PC-9 (cell line): ENCODE data around the gene GLOD4. TPM values are rescaled to one million over a fixed set of nuclear protein-coding genes. Genes with fewer than 3 reads are reported as not detected.
"Not testable (repeated sequence)": the region's sequence is repeated elsewhere in the genome, so short reads cannot be mapped to it uniquely, and the experiment has no call there.

ENCODE experiments used
- BruUV-seq: library from RNA; stranded (reverse); fragments of 400-500 nt; replicated peaks from 2 replicates; lab custom pipeline; 2021; lab: Mats Ljungman, UMichigan
- CTCF ChIA-PET: fragments of 300-600 bp; sonication (Branson Sonifier 250); formaldehyde crosslinking; loops from one replicate; lab custom pipeline; 2022; ENCODE audit warnings: antibody characterized with exemption; lab: Charles Lee
- POLR2A ChIA-PET: fragments of 300-600 bp; sonication (Branson Sonifier 250); formaldehyde crosslinking; loops from one replicate; lab custom pipeline; 2022; ENCODE audit warnings: antibody characterized with exemption; ENCODE audit not compliant: unreplicated experiment; lab: Charles Lee
- DNase-seq, 2 experiments: peaks; one replicate each; pipeline versions ENCODE4 v3.0.0 to v3.0.0-alpha.2; 2015 to 2022; ENCODE audit warnings: mixed read lengths in 1 of 2
- H2AFZ ChIP-seq: fragments of 200-600 bp; sonication (generic); 2 replicates; pipeline ENCODE4 v1.8.1; 2017; ENCODE audit warnings: antibody characterized with exemption
- H3F3A ChIP-seq: fragments of 200-600 bp; sonication (generic); 2 replicates; pipeline ENCODE4 v1.8.1; 2017; ENCODE audit warnings: antibody characterized with exemption, mild to moderate bottlenecking, low read depth; ENCODE audit not compliant: insufficient read depth
- H3K27ac ChIP-seq: fragments of 200-600 bp; sonication (generic); 2 replicates; pipeline ENCODE4 v1.6.1; 2016; ENCODE audit warnings: mixed run types
- H3K27me3 ChIP-seq: fragments of 200-600 bp; sonication (generic); 2 replicates; pipeline ENCODE4 v1.6.1; 2016; ENCODE audit warnings: low read depth, mixed run types; ENCODE audit not compliant: insufficient read depth
- H3K36me3 ChIP-seq: fragments of 200-600 bp; sonication (generic); 2 replicates; pipeline ENCODE4 v1.6.1; 2016; ENCODE audit warnings: low read depth, mixed run types
- H3K4me1 ChIP-seq: fragments of 200-600 bp; sonication (generic); replicated peaks from 2 replicates; pipeline ENCODE4 v1.6.1; 2016; ENCODE audit warnings: mixed run types; ENCODE audit not compliant: insufficient read depth
- H3K4me2 ChIP-seq: fragments of 200-600 bp; sonication (generic); 2 replicates; pipeline ENCODE4 v1.6.1; 2017; ENCODE audit warnings: mixed run types
- H3K4me3 ChIP-seq: fragments of 200-600 bp; sonication (generic); 2 replicates; pipeline ENCODE4 v1.6.1; 2016; ENCODE audit warnings: mixed run types
- H3K79me2 ChIP-seq: fragments of 200-600 bp; sonication (generic); 2 replicates; pipeline ENCODE4 v1.6.1; 2017; ENCODE audit warnings: low read depth, mixed run types
- H3K9me2 ChIP-seq: fragments of 200-600 bp; sonication (generic); 2 replicates; pipeline ENCODE4 v1.8.1; 2017; ENCODE audit warnings: mild to moderate bottlenecking; ENCODE audit not compliant: insufficient read depth
- H3K9me3 ChIP-seq: fragments of 200-600 bp; sonication (generic); 2 replicates; pipeline ENCODE4 v1.8.1; 2016; ENCODE audit warnings: low read depth; ENCODE audit not compliant: insufficient read depth
- H4K20me1 ChIP-seq: fragments of 200-600 bp; sonication (generic); 2 replicates; pipeline ENCODE4 v1.8.1; 2017; ENCODE audit not compliant: insufficient read depth
- CTCF ChIP-seq: fragments of 200-600 bp; sonication (generic); conservative IDR thresholded peaks from 2 replicates; pipeline ENCODE4 v1.6.1; 2017; ENCODE audit warnings: mixed run types, antibody characterized with exemption, mild to moderate bottlenecking, moderate library complexity
- EZH2 ChIP-seq: fragments of 200-600 bp; sonication (generic); IDR thresholded peaks from 2 replicates; pipeline ENCODE4 v1.8.0; 2017; ENCODE audit warnings: antibody characterized with exemption, low read depth
- intact Hi-C: fragments of 100-400 bp; cut with micrococcal nuclease; formaldehyde crosslinking; loops from one replicate; pipeline ENCODE4 v1.10.0; 2022; ENCODE audit not compliant: unreplicated experiment
- total RNA-seq: library from RNA; stranded (reverse); gene quantifications from 2 replicates; pipeline ENCODE4 v1.2.3, GENCODE V29; 2021

GLOD4 gene
- total RNA-seq, 1 experiment from 2014 or later: 110 TPM

DNA sequence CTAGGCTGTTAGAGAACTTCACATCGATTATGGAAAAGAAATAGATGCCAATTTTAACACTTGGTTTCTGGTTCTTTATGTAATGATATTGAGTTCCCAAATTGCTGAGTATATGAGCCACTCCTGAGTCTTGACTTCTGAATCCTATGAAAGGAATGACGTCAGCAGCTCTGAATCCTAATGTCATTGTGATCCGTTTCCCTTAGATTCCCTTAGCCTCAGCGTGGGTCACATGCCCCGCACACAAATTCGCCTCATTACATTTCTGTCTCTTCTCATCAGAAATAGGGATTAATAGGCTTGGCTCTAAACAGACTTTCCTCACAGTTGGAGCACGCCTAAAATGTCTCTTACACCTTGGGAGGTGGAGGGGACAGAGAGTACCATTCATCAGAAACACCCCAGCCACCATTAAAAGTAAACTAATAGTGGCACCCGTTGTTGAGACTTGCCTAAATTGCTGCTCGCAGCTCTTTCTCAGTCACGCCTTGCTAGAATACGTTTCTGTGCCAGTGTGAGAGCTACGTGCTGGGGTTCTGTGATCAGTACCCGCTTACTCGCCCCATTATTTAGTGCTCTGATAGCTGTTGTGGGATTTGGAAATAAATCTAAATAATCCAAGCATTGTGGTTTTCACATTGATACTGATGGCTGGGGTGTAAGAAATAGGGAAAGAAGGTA is 7.2 kb upstream of the GLOD4 start:
- no peak overlapping the region for H3K27ac ChIP-seq

DNA sequence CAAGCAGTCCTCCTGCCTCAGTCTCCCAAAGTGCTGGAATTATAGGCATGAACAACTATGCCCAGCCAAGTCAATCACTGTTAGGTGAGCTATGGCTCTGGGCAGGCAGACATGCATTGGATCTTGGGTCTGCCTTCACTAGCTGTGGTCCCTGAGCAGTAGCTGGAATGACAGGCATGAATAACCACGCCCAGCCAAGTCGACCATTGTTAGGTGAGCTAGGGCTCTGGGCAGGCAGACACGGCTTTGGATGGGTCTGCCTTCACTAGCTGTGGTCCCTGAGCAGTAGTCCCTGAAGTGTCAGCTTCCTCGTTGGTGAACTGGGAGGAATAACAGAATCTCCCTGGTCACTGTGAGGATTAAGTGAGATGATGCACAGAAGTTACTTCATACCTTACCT is 6.5 kb upstream of the GLOD4 start:
- intact Hi-C loops: no loop called here
- TF ChIP-seq CTCF (no peak), EZH2 (no peak)
- peaks cover 9% of the 10 kb centered on the region; the same call in 1 of the 2 replicates for H3F3A ChIP-seq
- ChIA-PET POLR2A (interaction anchor here (0.7 kb wide), 1 partner anchor 186 kb away, joined by 26 read pairs; no protein-coding TSS in a partner anchor), CTCF (no interaction called here)
- H2AFZ ChIP-seq: no peak overlapping the region
- peaks cover 15% of the 10 kb centered on the region for H4K20me1 ChIP-seq
- BruUV-seq: no TSS peak
- no peaks in the 10 kb centered on the region for H3K9me3 ChIP-seq
- H3K9me2 ChIP-seq: no peaks in the 10 kb centered on the region
- H3K4me1 ChIP-seq: peaks cover 6% of the 10 kb centered on the region
- no peaks in the 10 kb centered on the region for H3K27me3 ChIP-seq
- H3K27ac ChIP-seq: no peak overlapping the region
- no peak for DNase-seq
- peaks cover 25% of the 10 kb centered on the region for H3K79me2 ChIP-seq
- H3K4me2 ChIP-seq: no peak overlapping the region
- H3K36me3 ChIP-seq: 0 out of 2 replicates have a peak, but pooled peaks cover 22% of the 10 kb centered on the region
- no peak overlapping the region for H3K4me3 ChIP-seq

More for the DNA sequence above, 7.2 kb upstream of the GLOD4 start:
- no peak overlapping the region for H3K4me2 ChIP-seq
- DNase-seq: no peak
- BruUV-seq: no TSS peak
- intact Hi-C loops: no loop called here
- H3F3A ChIP-seq: peaks cover 9% of the 10 kb centered on the region; the same call in 1 of the 2 replicates
- H3K9me3 ChIP-seq: no peaks in the 10 kb centered on the region
- peaks cover 17% of the 10 kb centered on the region for H3K79me2 ChIP-seq
- ChIA-PET CTCF (no interaction called here), POLR2A (no interaction called here)
- H3K4me3 ChIP-seq: no peak overlapping the region
- H3K36me3 ChIP-seq: 0 out of 2 replicates have a peak, but pooled peaks cover 22% of the 10 kb centered on the region
- H2AFZ ChIP-seq: no peak overlapping the region
- TF ChIP-seq EZH2: no peak
- TF ChIP-seq CTCF: no peak
- no peaks in the 10 kb centered on the region for H3K4me1 ChIP-seq
- H3K27me3 ChIP-seq: no peaks in the 10 kb centered on the region
- H3K9me2 ChIP-seq: no peaks in the 10 kb centered on the region
- peaks cover 15% of the 10 kb centered on the region for H4K20me1 ChIP-seq

DNA sequence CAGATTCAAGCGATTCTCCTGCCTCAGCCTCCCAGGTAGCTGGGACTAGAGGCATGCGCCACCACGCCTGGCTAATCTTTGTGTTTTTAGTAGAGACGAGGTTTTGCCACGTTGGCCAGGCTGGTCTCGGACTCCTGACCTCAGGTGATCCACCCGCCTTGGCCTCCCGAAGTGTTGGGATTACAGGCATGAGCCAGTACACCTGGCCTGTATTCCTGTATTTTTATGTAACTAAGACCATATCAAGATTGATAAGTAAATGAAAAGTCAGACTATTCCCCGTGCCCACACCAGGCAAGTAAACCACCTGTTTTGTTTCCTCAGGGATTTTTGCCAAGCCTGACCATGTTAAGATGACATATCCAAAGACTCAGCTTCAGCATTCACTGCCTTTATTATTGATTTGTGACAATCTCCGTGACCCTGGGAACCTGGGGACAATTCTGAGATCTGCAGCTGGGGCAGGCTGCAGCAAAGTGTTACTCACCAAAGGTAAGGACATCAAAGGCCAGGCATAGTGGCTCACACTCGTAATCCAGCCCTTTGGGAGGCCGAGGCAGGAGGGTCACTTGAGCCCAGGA is 5.7 kb upstream of the GLOD4 start:
- H3K4me2 ChIP-seq: no peak overlapping the region

DNA sequence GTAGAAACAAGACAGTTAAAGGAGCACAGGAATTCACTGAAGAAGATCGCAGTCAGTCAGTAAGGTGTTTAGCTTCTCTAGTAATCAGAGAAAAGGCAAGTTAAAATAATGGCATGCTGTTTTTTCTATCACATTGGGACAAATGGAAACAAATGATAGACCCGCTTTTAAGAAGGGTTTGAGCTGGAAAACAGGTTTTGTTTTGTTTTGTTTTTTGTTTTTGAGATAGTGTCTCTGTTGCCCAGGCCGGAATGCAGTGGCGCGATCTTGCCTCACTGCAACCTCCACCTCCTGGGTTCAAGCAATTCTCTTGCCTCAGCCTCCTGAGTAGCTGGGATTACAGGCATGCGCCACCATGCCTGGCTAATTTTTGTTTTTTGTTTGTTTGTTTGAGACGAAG is 3.8 kb upstream of the GLOD4 start:
- BruUV-seq, CTCF ChIA-PET, H4K20me1 ChIP-seq, DNase-seq, H3F3A ChIP-seq, H2AFZ ChIP-seq, H3K27me3 ChIP-seq, H3K4me3 ChIP-seq, H3K9me2 ChIP-seq, H3K9me3 ChIP-seq, intact Hi-C loops, POLR2A ChIA-PET, H3K4me2 ChIP-seq, H3K27ac ChIP-seq: not testable (repeated sequence)
- Histone ChIP-seq H3K79me2 (peaks cover 51% of the 10 kb centered on the region), H3K4me1 (peaks cover 17% of the 10 kb centered on the region), H3K36me3 (0 out of 2 replicates have a peak, but pooled peaks cover 18% of the 10 kb centered on the region)

More for the DNA sequence above, 5.7 kb upstream of the GLOD4 start:
- no peak overlapping the region for H3K27ac ChIP-seq
- H4K20me1 ChIP-seq: peaks cover 15% of the 10 kb centered on the region
- peaks cover 13% of the 10 kb centered on the region for H3K4me1 ChIP-seq
- peaks cover 9% of the 10 kb centered on the region; the same call in 1 of the 2 replicates for H3F3A ChIP-seq
- intact Hi-C loops: no loop called here
- ChIA-PET CTCF (no interaction called here), POLR2A (no interaction called here)
- no peaks in the 10 kb centered on the region for H3K9me3 ChIP-seq
- H3K4me3 ChIP-seq: no peak overlapping the region
- 0 out of 2 replicates have a peak, but pooled peaks cover 22% of the 10 kb centered on the region for H3K36me3 ChIP-seq
- no peak for DNase-seq
- H3K79me2 ChIP-seq: peaks cover 33% of the 10 kb centered on the region
- no TSS peak for BruUV-seq
- no peaks in the 10 kb centered on the region for H3K27me3 ChIP-seq
- no peak overlapping the region for H2AFZ ChIP-seq
- TF ChIP-seq CTCF (no peak), EZH2 (no peak)
- H3K9me2 ChIP-seq: no peaks in the 10 kb centered on the region
